ENCODE measurements around the gene GPR179.
"Not testable (repeated sequence)": the region's sequence is repeated elsewhere in the genome, so short reads cannot be mapped to it uniquely, and the experiment has no call there.

GPR179 gene

GRCh38 chr17:38322897-38323296 is 20.9 kb downstream of the GPR179 start:
- DNase-seq = no peak

DNA sequence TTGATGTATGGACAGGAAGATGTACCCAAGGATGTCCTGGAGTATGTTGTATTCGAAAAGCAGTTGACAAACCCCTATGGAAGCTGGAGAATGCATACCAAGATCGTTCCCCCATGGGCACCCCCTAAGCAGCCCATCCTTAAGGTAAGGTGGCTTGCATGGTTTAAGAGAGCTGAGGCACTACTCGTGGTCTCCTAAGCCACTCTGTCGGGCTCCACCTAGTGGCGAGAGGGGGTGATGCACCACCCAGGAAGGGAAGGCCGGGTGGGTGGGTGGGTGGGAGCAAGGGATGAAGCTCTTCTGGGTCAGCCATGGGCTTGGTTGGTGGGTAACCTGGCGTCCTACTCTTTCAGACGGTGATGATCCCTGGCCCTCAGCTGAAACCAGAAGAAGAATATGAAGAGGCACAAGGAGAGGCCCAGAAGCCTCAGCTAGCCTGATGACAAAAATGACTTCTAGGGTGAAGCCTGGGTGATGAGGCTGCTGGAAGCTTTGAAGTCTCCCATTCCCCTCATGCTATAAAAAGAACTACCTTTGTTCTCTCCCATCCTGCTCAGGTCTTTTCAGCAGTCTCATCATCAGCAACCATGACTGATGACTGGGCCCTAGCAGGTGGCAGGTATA is 21.5 kb downstream of the GPR179 start:
- peak; percentile 16 for DNase-seq

DNA sequence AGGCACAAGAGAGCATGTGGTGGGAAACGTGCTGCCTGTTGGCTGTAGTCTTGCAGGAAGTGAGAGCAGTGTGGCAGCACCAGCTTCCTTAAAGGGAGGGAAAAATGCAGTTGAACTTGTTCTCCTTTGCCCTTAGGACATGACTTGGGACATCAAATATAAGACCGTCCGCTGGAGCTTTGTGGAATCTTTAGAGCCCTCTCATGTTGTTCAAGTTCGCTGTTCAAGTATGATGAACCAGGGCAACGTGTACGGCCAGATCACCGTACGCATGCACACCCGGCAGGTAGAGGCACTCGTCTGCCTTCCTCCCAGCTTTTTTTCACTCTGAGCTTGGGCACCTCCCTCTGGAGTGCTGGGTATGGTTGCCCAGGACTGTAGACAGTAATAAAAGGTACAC is 23.3 kb downstream of the GPR179 start:
- DNase-seq = no peak

GRCh38 chr17:38317081-38317480 is 26.7 kb downstream of the GPR179 start:
- DNase-seq = no peak

GRCh38 chr17:38315497-38315896 is 28.3 kb downstream of the GPR179 start:
- no peak for DNase-seq

DNA sequence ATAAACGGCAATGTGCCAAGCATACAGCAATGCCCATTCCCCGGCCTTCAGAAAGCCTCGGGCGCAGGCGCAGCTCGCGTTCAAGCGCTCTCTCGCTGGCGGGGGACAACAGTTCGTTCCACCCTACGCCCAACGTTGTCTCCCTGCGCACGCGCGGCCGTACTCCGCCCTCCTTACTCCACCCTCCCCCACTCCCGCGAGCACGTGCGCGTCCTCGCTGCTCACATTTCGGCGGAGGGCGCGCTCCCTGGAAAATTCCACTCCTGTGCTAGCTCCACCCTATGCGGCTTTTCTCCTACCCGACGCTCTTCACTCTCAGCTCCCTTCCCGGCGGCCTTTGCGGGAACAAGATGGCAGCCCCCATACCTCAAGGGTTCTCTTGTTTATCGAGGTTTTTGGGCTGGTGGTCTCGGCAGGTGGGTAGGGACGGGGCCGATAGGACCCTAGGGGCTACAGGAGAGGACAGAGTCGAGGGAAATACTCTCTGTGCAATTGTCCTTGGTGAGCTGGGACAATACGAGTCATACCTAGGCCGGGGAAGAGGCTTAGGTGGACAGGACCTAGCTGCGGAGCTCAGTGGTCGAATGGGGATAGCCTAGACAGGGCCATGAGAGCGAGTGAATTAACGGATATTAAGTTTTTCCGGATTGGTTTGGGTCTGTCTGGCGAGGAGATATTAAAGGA is 46.8 kb downstream of the GPR179 start, which contains the start of gene MRPL45:
MRPL45 (plus strand) TSS at position 335 of the 684 bp plus-strand sequence; CDS start at position 351, 16 bp downstream.
- DNase-seq = peak; percentile 97

GRCh38 chr17:38295602-38296365 is 48.0 kb downstream of the GPR179 start:
- not testable (repeated sequence) for DNase-seq

DNA sequence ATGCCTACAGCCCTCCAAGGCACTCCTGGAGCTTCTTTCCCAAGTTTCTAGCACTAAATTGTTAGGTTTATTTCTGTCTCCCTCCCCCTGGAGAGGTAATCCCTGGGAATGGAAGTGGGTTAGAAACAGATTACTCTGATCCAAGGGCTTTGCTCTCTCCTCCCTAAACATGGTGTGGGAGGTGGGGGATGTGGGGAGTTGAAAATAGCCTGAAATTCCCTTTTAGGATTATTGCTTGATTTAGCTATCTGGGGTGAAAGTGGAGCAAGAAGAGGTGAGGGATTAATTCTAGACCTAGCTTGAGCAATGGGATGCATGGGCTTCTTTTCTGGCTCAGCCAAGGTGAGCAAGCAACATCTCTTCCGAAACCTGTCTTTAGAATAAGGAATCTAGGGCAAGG is 54.0 kb downstream of the GPR179 start:
- DNase-seq = not testable (repeated sequence)

- DNase-seq = not testable (repeated sequence)
Measured at GRCh38 chr17:38288217-38288827, 55.4 kb downstream of the GPR179 start.

DNA sequence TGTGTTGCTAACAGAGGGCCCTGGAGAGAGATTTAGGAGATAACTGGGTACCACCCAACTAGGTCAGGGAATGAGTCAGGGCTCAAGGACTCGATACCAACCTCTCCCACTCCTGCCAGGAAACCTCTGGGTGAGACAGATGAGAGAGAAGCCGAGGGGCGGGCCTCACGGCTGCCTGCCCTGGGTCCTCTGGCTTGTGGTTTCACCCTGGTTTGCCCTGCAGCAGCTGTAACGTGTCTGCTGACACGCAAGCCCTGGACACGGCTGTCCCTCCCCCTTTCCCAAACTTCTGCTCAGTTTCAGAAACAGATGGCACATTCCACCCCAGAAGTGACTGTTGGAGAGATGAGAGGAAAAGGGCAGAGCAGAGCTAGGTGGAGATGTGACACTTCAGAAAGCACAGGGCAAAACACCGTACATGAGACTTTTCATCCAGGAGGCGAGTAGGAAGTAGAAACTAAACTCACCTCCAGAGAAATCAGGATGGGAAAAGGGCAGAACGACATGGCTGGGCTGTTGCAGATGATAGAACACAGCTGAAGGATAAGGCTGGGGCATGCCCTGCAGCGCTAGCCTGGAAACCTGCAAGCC is 57.2 kb downstream of the GPR179 start:
- not testable (repeated sequence) for DNase-seq

DNA sequence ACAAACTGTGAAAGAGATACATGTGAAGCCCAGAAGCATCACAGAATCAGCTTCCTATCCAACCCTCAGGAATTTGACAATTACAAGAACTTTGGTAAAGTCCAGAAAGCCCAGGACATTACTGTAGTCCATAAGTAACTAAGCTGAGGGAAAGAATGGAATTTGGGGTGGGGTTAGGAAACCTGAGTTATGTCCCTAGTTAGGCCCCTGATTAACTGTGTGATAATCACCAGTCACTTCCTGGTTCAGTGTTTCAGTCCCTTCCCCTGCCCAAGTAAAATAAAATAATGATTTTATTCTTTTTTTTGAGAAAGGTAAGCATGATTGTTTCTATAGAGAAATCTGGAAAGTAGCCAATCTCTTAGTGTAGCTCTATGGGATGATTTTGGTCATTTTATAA is 57.8 kb downstream of the GPR179 start:
- DNase-seq = not testable (repeated sequence)

Data from midbrain (tissue), 1 donor.